Activated naive CD4-positive, alpha-beta T cell treated with anti-CD3 and anti-CD28 coated beads, Interleukin-2, amount 10 ng/mL, durations not matched to agents 7 days and 5 days (primary cell): ENCODE results near the gene MAJIN.

Experiments used
- CTCF ChIA-PET: fragments of 350-600 bp; sonication (Branson Sonifier 250); formaldehyde crosslinking; loops from one replicate; lab custom pipeline; 2021; ENCODE audit warnings: antibody characterized with exemption; lab: Charles Lee
- DNase-seq: peaks from one replicate; pipeline ENCODE4 v3.0.0-alpha.2; 2020
- H3K27ac Mint-ChIP-seq: one replicate; pipeline ENCODE4 v1.8.0; 2021; ENCODE audit warnings: mild to moderate bottlenecking, moderate library complexity, mixed read lengths
- H3K27me3 Mint-ChIP-seq: one replicate; pipeline ENCODE4 v1.8.0; 2021; ENCODE audit warnings: mild to moderate bottlenecking, mixed read lengths
- H3K36me3 Mint-ChIP-seq: one replicate; pipeline ENCODE4 v1.8.0; 2021; ENCODE audit warnings: mixed read lengths
- H3K4me1 Mint-ChIP-seq: one replicate; pipeline ENCODE4 v1.8.0; 2021; ENCODE audit warnings: mixed read lengths
- H3K4me3 Mint-ChIP-seq: one replicate; pipeline ENCODE4 v1.8.0; 2021; ENCODE audit warnings: mild to moderate bottlenecking, moderate library complexity, mixed read lengths
- H3K9me3 Mint-ChIP-seq: one replicate; pipeline ENCODE4 v1.8.0; 2021; ENCODE audit warnings: mixed read lengths

MAJIN gene

DNA sequence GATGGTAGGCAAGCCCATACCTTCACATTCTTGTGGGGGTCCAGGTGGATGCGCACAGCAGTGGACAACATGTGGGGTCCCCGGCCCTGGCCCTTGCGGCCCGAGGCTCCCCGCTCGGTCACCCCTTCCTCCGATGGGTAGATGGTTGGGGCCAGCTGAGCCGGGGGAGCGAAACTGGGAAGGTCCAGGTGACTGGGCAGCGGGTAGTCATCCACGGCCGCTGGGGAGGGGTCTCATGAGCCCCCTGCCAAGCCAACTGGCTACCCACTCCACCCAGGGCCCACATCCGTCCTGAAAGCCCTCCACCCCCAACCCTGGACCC is 65.6 kb downstream of the MAJIN start:
- Mint-ChIP-seq H3K36me3 (peaks cover 24% of the 10 kb centered on the region), H3K4me1 (peaks cover 6% of the 10 kb centered on the region), H3K27ac (no peak overlapping the region), H3K4me3 (no peak overlapping the region), H3K9me3 (no peaks in the 10 kb centered on the region), H3K27me3 (no peaks in the 10 kb centered on the region)
- DNase-seq: no peak
- CTCF ChIA-PET: interaction anchor here (0.9 kb wide), 1 partner anchor 10 kb away, joined by 3 read pairs; the partner anchor contains the start of gene ATG2A

DNA sequence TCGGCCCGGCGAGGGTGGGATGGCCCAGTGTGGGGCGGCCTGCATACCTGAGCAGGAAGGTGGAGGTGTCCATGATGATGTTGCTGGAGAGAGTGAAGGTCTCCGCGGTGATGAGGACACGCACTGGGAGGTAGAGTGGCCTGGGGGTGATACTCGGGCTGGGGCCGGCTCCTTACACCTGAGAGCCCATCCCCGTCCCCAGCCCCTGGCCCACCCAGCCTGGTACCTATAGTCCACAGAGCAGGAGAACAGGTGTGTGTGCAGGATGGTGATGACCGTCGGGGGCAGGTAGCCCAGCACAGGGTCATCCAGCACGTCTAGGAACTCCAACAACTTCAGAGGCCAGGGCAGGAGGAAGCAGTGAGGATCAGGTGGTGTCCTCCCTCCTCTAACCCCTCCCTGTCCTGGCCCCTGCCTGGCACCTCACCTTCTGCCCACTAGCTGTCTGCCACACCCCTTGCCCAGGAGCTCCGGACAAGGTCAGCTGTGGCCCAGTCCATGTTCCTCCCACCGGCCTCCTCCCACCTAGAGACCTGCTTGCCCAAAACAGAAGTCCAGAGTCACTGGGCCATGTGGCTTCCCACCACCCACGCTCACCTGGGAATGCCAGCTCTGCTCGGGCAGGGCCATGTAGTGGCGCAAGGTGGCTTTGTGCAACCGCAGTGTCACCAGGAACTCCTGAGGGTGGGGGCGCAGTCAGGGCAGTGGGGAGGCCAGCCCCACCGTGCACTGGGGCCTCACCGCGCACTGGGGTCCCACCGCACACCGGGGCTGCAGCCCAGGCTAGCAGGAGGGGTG is 66.2 kb downstream of the MAJIN start:
- Mint-ChIP-seq H3K9me3 (no peaks in the 10 kb centered on the region), H3K4me1 (peaks cover 7% of the 10 kb centered on the region), H3K4me3 (no peak overlapping the region), H3K36me3 (peaks cover 20% of the 10 kb centered on the region), H3K27ac (no peak overlapping the region), H3K27me3 (no peaks in the 10 kb centered on the region)
- DNase-seq: no peak
- CTCF ChIA-PET: interaction anchor here (0.9 to 1.5 kb wide), 2 partner anchors 10 to 11 kb away, joined by 3 to 4 read pairs; partner anchors contain the start of gene ATG2A

DNA sequence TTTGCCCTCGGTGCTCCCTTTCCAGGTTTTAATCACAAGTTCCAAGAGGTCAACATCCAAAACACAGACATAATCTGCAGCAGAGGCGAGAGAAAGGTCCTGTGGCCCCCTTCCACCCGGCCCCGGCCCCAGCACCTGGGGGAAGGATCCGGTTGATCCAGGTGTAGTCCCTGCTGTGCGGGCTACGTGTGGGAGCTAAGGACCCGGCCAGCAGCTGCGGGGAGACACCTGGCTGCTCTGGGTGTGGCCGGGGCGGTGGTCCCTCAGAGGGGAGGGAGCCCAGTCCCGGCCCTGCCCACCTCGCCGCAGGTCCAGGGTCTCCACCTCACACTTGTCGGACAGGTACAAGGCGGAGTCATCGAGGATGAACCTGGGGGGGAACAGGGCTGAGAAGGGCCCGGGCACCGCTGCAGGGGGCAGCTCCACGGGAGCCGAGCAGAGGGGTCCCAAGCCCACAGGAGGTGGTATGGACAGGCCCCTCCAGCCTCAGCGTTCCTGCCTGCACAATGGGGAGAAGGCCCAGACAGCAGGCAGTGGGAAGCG is 68.5 kb downstream of the MAJIN start:
- no peak for DNase-seq
- Mint-ChIP-seq H3K4me3 (no peak overlapping the region), H3K27ac (no peak overlapping the region), H3K4me1 (peaks cover 12% of the 10 kb centered on the region), H3K27me3 (no peaks in the 10 kb centered on the region), H3K9me3 (no peaks in the 10 kb centered on the region), H3K36me3 (peaks cover 25% of the 10 kb centered on the region)
- CTCF ChIA-PET: interaction anchor here (1.2 kb wide), 1 partner anchor 55 kb away, joined by 3 read pairs; no protein-coding TSS in a partner anchor

DNA sequence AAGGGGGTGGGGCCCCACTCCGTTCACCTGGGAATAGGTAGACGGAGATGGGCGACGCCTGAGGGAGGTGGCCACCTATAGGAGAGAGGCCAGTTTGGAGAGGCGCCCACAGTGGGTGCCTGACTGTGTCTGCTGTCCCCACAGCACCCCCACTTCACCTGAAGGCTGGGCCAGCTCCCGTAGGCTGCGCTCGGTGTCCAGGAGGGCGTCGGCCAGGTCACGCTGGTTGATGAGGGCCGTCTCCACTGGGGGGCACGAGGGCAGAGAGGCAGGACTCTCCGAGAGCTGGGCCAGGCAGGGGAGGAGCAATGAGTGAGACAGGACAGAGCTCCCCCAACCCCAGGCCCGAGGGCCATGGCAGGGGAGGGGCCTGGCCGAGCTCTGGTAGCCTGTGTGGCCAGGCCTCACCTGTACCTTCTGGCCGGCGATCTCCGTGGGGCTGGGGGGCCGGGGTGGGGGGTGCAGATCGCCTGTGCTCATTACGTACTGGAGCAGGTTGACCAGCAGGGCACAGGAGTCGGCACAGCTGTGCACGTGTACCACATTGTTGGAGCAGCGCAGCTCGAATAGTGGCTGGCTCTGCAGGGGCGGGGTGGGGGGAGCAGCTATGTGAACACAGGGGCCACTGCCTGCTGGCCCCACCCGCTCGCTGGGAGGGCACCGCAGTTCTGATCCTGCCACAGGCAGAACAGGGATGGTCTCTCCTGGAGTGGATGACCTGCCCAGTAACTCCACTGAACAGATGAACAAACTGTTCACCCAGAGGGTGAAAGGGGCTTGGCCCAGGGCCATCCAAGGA is 69.6 kb downstream of the MAJIN start:
- no peaks in the 10 kb centered on the region for H3K9me3 Mint-ChIP-seq
- H3K36me3 Mint-ChIP-seq: peaks cover 22% of the 10 kb centered on the region
- H3K4me3 Mint-ChIP-seq: no peak overlapping the region
- CTCF ChIA-PET: interaction anchor here (31.5 kb wide), 1 partner anchor 53 kb away, joined by 592 read pairs; the partner anchor contains the start of gene CDC42BPG
- no peaks in the 10 kb centered on the region for H3K27me3 Mint-ChIP-seq
- DNase-seq: no peak
- H3K4me1 Mint-ChIP-seq: peaks cover 12% of the 10 kb centered on the region
- no peak overlapping the region for H3K27ac Mint-ChIP-seq

DNA sequence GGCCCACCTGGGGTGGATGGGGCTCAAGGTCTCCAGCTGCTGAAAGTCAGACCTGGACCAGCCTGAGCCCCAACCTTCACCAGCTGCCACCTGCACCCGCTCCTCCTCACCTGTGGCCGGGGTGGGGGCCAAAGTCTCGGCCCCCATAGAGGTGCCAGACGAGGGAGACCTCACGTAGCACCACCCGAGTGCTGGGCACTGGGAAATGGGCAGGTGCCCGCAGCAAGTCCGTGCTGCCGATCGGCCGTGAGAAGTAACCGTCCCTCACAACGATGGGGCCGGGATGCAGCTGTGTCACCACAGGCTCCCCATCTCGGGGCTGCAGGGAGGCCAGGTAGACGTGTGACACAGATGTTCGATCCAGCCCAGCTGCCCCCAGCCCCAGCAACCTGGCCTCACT is 71.1 kb downstream of the MAJIN start:
- Mint-ChIP-seq H3K27ac (no peak overlapping the region), H3K9me3 (no peaks in the 10 kb centered on the region), H3K4me1 (peaks cover 12% of the 10 kb centered on the region), H3K27me3 (no peaks in the 10 kb centered on the region), H3K36me3 (peaks cover 27% of the 10 kb centered on the region), H3K4me3 (no peak overlapping the region)
- CTCF ChIA-PET: interaction anchor here (2.0 to 31.5 kb wide), 2 partner anchors 12 to 51 kb away, joined by 5 to 592 read pairs; partner anchors contain the start of gene CDC42BPG
- no peak for DNase-seq

DNA sequence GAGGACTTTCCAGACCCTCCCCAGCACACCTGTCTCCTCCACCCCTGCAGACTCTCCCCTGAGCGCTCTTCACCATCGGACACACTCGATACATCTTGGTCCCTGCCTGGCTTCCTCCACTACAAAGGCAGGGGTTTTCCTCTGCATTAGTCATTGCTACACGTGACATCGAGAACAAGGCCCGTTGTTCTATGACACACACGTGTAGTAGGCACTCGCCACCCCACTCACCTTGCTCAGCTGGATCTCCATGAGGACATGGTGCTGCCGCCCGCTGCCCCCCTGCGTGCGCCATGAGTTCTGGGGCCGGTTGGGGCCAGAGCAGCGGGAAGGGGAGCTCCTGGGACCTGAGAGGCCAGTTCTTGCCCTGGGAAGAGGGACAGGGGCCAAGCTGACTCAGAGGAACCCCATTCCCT is 71.6 kb downstream of the MAJIN start:
- Mint-ChIP-seq H3K4me3 (no peak overlapping the region), H3K27ac (peak overlapping the region; percentile 33), H3K9me3 (no peaks in the 10 kb centered on the region), H3K36me3 (peaks cover 26% of the 10 kb centered on the region), H3K4me1 (peaks cover 12% of the 10 kb centered on the region), H3K27me3 (no peaks in the 10 kb centered on the region)
- CTCF ChIA-PET: interaction anchor here (2.0 to 31.5 kb wide), 2 partner anchors 12 to 51 kb away, joined by 5 to 592 read pairs; partner anchors contain the start of gene CDC42BPG
- peak; percentile 68 for DNase-seq

DNA sequence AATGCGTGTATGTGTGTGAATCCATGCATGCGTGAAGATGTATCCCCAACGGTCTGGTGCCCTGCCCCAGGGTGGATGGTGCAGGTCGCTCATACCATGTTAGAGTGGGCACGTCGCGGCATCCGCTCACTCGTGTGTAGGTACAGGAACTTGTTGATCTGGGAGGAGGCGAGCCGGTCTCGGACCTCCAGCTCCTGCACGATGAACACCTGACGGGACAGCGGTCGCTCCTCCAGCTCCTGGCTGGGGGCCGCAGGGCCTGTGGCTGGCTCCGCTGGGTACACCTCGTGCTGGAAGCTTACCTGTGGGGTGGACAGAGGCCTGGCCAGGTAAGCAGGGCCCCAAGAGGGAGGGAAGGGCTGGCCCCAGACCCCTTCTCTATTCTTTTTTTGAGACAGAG is 73.4 kb downstream of the MAJIN start:
- DNase-seq: no peak
- no peak overlapping the region for H3K4me3 Mint-ChIP-seq
- no peaks in the 10 kb centered on the region for H3K27me3 Mint-ChIP-seq
- CTCF ChIA-PET: interaction anchor here (0.6 to 31.5 kb wide), 3 partner anchors 8 to 49 kb away, joined by 3 to 592 read pairs (median 3); partner anchors contain the start of gene CDC42BPG
- H3K9me3 Mint-ChIP-seq: no peaks in the 10 kb centered on the region
- H3K4me1 Mint-ChIP-seq: peaks cover 15% of the 10 kb centered on the region
- H3K36me3 Mint-ChIP-seq: peaks cover 28% of the 10 kb centered on the region
- H3K27ac Mint-ChIP-seq: no peak overlapping the region

DNA sequence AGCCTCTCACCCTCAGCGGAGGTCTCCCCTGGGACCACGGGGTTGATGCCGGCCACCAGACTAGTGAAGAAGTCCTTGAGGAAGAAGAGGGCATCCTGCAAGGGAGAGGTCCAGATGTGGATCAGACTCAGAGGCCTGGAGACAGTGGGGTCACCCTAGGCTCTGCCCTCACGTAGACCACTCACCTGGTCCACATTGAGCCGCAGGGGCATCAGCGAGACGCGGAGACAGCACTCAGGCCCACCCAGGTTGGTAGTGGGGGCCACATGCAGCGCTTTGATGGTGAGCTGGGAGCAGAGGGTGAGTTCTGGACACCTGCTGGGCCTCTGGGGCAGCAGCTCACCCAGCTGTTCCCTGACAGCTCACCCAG is 73.8 kb downstream of the MAJIN start:
- peaks cover 28% of the 10 kb centered on the region for H3K36me3 Mint-ChIP-seq
- DNase-seq: no peak
- peaks cover 15% of the 10 kb centered on the region for H3K4me1 Mint-ChIP-seq
- no peaks in the 10 kb centered on the region for H3K9me3 Mint-ChIP-seq
- CTCF ChIA-PET: interaction anchor here (31.5 kb wide), 1 partner anchor 48 kb away, joined by 592 read pairs; the partner anchor contains the start of gene CDC42BPG
- no peaks in the 10 kb centered on the region for H3K27me3 Mint-ChIP-seq
- no peak overlapping the region for H3K4me3 Mint-ChIP-seq
- no peak overlapping the region for H3K27ac Mint-ChIP-seq

DNA sequence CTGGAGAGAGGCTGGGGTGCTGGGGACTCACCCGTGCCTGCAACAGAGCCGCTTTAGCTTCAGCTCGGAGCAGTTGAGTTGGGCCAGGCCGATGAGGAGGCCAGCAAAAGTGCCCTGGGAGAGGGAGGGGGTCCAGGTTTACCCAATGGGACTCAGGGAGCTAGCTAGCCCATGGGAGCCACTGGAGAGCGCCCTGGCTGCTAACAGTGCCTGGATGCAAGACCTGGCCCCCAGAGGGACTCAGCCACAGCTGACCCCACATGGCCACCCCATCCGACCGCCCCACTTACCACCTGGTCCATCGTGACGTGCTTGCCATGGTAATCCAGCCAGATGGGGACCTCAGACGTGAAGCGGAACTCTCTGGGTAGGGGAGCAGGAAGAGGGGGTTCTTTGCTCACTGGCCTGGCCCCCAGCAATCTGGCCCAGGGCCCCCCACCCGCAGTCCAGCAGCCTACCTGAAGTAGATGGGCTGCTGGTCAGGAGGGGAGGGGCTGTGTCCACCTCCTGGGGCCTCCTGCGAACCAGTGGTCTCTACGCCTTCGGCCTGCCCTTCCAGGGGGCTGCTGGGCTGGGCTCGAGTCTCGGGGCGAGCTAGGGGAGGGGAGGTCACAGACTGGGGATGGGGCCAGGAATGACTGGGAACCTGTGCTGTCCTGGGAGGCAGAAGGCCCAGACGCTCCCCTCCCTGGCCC is 74.4 kb downstream of the MAJIN start:
- no peak for DNase-seq
- H3K27ac Mint-ChIP-seq: no peak overlapping the region
- CTCF ChIA-PET: interaction anchor here (31.5 kb wide), 1 partner anchor 48 kb away, joined by 592 read pairs; the partner anchor contains the start of gene CDC42BPG
- peaks cover 15% of the 10 kb centered on the region for H3K4me1 Mint-ChIP-seq
- H3K36me3 Mint-ChIP-seq: peaks cover 28% of the 10 kb centered on the region
- H3K4me3 Mint-ChIP-seq: no peak overlapping the region
- H3K27me3 Mint-ChIP-seq: no peaks in the 10 kb centered on the region
- H3K9me3 Mint-ChIP-seq: no peaks in the 10 kb centered on the region

DNA sequence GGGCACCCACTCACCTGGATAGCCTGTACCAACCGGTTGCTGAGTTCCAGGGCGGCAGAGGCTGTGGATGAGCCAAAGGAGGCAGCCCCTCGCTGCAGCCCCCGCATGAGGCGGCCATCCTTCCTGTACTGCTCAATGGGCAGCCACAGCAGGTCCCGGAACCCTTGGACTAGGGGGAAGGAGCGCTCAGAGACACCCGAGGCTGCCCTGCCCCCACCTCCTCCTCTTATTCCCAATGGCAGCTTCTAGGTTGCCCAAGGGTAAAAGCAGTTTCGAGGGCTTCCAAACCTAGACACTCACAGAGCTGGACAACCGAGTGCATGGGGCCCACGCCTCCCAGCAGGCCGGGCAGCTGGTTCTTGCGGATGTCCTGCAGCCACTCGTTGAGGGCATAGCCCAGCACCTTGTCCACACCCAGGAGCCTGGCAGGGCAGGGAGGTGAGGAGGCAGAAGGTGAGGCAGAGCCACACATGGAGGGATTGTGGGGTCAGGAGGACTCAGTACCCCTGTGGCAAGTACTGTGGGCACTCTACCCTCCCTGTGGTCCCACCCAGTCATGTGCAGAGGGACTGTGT is 75.4 kb downstream of the MAJIN start:
- Mint-ChIP-seq H3K27me3 (no peaks in the 10 kb centered on the region), H3K27ac (no peak overlapping the region), H3K4me1 (peaks cover 12% of the 10 kb centered on the region), H3K4me3 (no peak overlapping the region), H3K36me3 (peaks cover 24% of the 10 kb centered on the region), H3K9me3 (no peaks in the 10 kb centered on the region)
- DNase-seq: no peak
- CTCF ChIA-PET: interaction anchor here (1.5 to 31.5 kb wide), 3 partner anchors 9 to 100 kb away, joined by 4 to 592 read pairs (median 5); partner anchors contain the start of genes BATF2 and CDC42BPG

DNA sequence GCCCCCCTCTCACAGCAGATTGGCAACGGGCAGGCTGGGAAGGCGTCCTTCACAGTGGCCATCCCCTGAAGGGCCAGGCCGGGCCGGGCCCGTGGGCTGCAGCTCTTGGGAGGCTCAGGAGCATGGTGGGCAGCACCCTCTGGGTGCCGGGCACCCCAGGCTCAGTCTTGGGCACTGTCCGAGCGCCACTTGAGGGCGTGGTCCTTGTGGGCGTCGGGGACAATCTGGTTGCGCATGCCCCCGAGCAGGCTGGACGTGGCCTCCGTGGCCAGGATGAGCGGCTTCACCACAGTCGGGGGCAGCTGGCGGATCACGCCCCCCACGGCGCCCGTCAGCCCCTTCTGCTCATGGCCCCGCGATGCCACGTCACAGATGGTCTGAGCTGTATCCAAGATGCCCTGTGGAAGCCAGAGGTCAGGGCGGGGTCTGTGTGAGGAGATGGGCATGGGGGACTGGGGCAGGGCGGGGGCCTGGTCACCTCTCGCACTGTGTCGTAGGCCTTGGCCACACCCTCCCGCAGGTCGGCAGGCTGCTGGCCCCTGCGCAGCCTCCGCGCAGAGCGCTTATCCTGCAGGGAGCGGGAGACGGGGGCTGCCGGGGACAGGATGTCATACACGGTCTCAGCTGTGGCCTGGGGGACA is 77.0 kb downstream of the MAJIN start:
- H3K27me3 Mint-ChIP-seq: no peaks in the 10 kb centered on the region
- CTCF ChIA-PET: interaction anchor here (0.6 to 31.5 kb wide), 7 partner anchors 9 to 288 kb away, joined by 3 to 592 read pairs (median 4); partner anchors contain the start of genes CDC42BPG and EHD1
- no peaks in the 10 kb centered on the region for H3K9me3 Mint-ChIP-seq
- peaks cover 19% of the 10 kb centered on the region for H3K36me3 Mint-ChIP-seq
- H3K27ac Mint-ChIP-seq: no peak overlapping the region
- H3K4me3 Mint-ChIP-seq: no peak overlapping the region
- DNase-seq: no peak
- peaks cover 3% of the 10 kb centered on the region for H3K4me1 Mint-ChIP-seq

DNA sequence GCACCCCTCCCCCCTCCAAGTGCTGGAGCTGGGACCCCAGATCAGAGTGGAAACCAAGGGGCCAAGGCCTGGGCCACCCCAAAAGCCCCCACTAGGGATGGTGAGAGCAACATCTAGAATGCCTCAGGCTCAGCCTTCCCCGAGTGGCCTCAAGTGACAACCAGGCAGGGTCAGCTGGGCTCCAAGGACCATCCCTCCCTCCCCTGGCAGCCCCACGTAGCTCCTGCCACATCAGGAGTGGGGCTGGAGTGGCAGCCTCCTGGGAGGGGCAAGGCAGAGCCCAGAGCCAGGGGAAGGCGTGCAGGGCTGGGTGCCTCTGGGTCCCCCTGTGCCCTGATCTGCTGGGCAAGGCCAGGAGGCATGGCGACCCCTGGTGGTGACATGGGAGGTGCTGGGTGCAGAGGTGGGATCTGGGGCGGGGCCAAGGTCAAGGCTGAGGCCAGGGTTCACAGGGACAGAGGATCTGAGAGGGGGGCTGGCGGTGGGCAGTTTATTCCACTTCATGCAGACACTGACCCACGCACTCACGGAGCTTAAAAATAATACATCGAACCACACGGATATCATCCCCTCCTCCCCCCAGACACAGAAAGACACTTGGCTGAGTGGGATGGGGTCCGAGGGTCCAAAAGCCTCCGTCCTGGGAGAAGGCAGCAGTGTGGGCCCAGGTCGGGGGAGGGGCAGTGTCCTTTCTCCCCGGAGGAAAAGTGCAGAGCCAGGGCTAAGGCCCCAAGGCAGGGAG is 77.7 kb downstream of the MAJIN start:
- peaks cover 15% of the 10 kb centered on the region for H3K36me3 Mint-ChIP-seq
- no peak overlapping the region for H3K27ac Mint-ChIP-seq
- H3K4me3 Mint-ChIP-seq: no peak overlapping the region
- DNase-seq: peak; percentile 94
- H3K27me3 Mint-ChIP-seq: no peaks in the 10 kb centered on the region
- CTCF ChIA-PET: interaction anchor here (0.6 to 31.5 kb wide), 12 partner anchors 8 to 288 kb away, joined by 3 to 592 read pairs (median 4); partner anchors contain the start of genes CDC42BPG, EHD1 and PYGM
- H3K9me3 Mint-ChIP-seq: no peaks in the 10 kb centered on the region
- H3K4me1 Mint-ChIP-seq: peaks cover 3% of the 10 kb centered on the region
